Measurements from ENCODE around the gene CELA3B.

GRCh38 chr1:22030057-22030456 lies 53.2 kb downstream of the CELA3B start:
- TF ChIP-seq POLR2A (IDR thresholded peaks at IDR 0.05; ENCODE audit: low read length) = no peak
- TF ChIP-seq GATA1 (IDR thresholded peaks at IDR 0.05; ENCODE audit: low read depth, low read length) = no peak
